ENCODE data around the gene PLEK. TPM values are rescaled to one million over a fixed set of nuclear protein-coding genes. Genes with fewer than 3 reads are reported as not detected.

The PLEK gene
- total and polyA plus RNA-seq, 10 of the 15 experiments (the other 5 are each of a cell fraction or from before 2014, with no cell fraction given): 229 to 804 (median 362) TPM

- TF ChIP-seq SMC3 (IDR thresholded peaks at IDR 0.05; ENCODE audit: borderline replicate concordance, low read length): no peak
- peak; percentile 69 for TF ChIP-seq MAX (IDR thresholded peaks at IDR 0.05; ENCODE audit: low read depth, low read length)
- no peak for TF ChIP-seq IRF3 (IDR thresholded peaks at IDR 0.05)
- peak; percentile 93 for TF ChIP-seq MLLT1 (IDR thresholded peaks at IDR 0.05)
- no peak for TF ChIP-seq ELK1 (IDR thresholded peaks at IDR 0.05; ENCODE audit: low read depth, low read length)
- peak; percentile 15; the same call in 1 of the 2 replicates for TF ChIP-seq PKNOX1 (IDR thresholded peaks at IDR 0.05)
- TF ChIP-seq SMARCA5 (IDR thresholded peaks at IDR 0.05): no peak
- TF ChIP-seq ASH2L (IDR thresholded peaks at IDR 0.05; ENCODE audit: borderline replicate concordance, low read depth): no peak
- 0 out of 2 replicates have a peak, but pooled peaks have one; percentile 26 for TF ChIP-seq NR2F1 (conservative IDR thresholded peaks at IDR 0.05)
- TF ChIP-seq WRNIP1 (IDR thresholded peaks at IDR 0.05; ENCODE audit: borderline replicate concordance, low read depth, low read length): 0 out of 2 replicates have a peak, but pooled peaks have one; percentile 39
- no peak for TF ChIP-seq SREBF2 (IDR thresholded peaks at IDR 0.05; ENCODE audit: low read length)
- peak; percentile 91 for TF ChIP-seq POLR2AphosphoS5 (IDR thresholded peaks at IDR 0.05; ENCODE audit: low read length)
- TF ChIP-seq NR2C1 (IDR thresholded peaks at IDR 0.05): 0 out of 2 replicates have a peak, but pooled peaks have one; percentile 17
- TF ChIP-seq TCF12 (IDR thresholded peaks at IDR 0.05; ENCODE audit: low read depth, low read length): no peak
- TF ChIP-seq SIN3A (IDR thresholded peaks at IDR 0.05; ENCODE audit: low read depth, low read length): peak; percentile 85
- 0 out of 2 replicates have a peak, but pooled peaks have one; percentile 32 for TF ChIP-seq LARP7 (IDR thresholded peaks at IDR 0.05)
- no peak for TF ChIP-seq EGR1 (IDR thresholded peaks at IDR 0.05; ENCODE audit: borderline replicate concordance in 1 of 2, low read depth in 2 of 2, low read length in 2 of 2)
- TF ChIP-seq NKRF (conservative IDR thresholded peaks at IDR 0.05): peak; percentile 64
- no peak for TF ChIP-seq CTCF (IDR thresholded peaks at IDR 0.05 in 2 of 3, conservative IDR thresholded peaks at IDR 0.05 in 1 of 3; ENCODE audit: control insufficient read depth in 2 of 3, extremely low read depth in 1 of 3, insufficient read depth in 1 of 3, low read depth in 3 of 3, low read length in 3 of 3)
- TF ChIP-seq HSF1 (IDR thresholded peaks at IDR 0.05; ENCODE audit: low read depth, low read length): no peak
These were observed 1.0 kb downstream of the PLEK start (continued) for GRCh38 chr2:68366083-68366560.

Measured in GM12878 (cell line).